Esophagus squamous epithelium (tissue), 5 donors: Measurements from ENCODE around the gene EBPL. TPM values are rescaled to one million over a fixed set of nuclear protein-coding genes. Genes with fewer than 3 reads are reported as not detected.

Experiments
- DNase-seq: peaks from one replicate; lab custom pipeline; 2025; lab: John Stamatoyannopoulos, UW
- H3K27ac ChIP-seq, 4 donors: fragments of 200-600 bp; sonication (generic); one replicate each; pipeline ENCODE4 v1.5.1; 2016 to 2019; ENCODE audit warnings: mild to moderate bottlenecking in 1 of 4
- H3K27me3 ChIP-seq, 4 donors: fragments of 200-600 bp; sonication (generic); 1 replicate in 3 of 4; 2 replicates in 1 of 4; pipeline versions ENCODE4 v1.5.1 to v1.6.0; 2017 to 2021; ENCODE audit warnings: antibody characterized with exemption in 1 of 4
- H3K36me3 ChIP-seq, 3 donors: fragments of 200-600 bp; sonication (generic); one replicate each; pipeline ENCODE4 v1.5.1; 2016 to 2019
- H3K4me1 ChIP-seq, 3 donors: fragments of 200-600 bp; sonication (generic); one replicate each; pipeline ENCODE4 v1.5.1; 2017 to 2019
- H3K4me3 ChIP-seq, 4 donors: fragments of 200-600 bp; sonication (generic); 1 replicate in 3 of 4; 2 replicates in 1 of 4; pipeline ENCODE4 v1.5.1; 2016 to 2019; ENCODE audit warnings: mild to moderate bottlenecking in 2 of 4, moderate library complexity in 1 of 4
- H3K9me3 ChIP-seq, 3 donors: fragments of 200-600 bp; sonication (generic); one replicate each; pipeline ENCODE4 v1.5.1; 2016 to 2019
- POLR2A ChIP-seq, 4 donors: fragments of 450-650 bp; IDR thresholded peaks; one replicate each; pipeline ENCODE4 v1.6.1; 2017; ENCODE audit warnings: antibody characterized with exemption in 4 of 4, mild to moderate bottlenecking in 4 of 4, moderate library complexity in 3 of 4
- WGBS, 2 donors: methylation state at CpG; one replicate each; pipeline ENCODE4 v1.1.5; 2018; 5-methylcytosine and 5-hydroxymethylcytosine counted together
- intact Hi-C: fragments of 100-400 bp; cut with DNase I; formaldehyde crosslinking; loops from one replicate; pipeline ENCODE4 v1.15.0; 2022
- total RNA-seq, 4 donors: library from RNA; depleted of rRNA; stranded (reverse); fragments of >200 nt; gene quantifications; one replicate each; pipeline ENCODE4 v1.1.0, GENCODE V29; 2016
- TF ChIP-seq, protein P1 (sequence below), 6 experiments: fragments of 450-650 bp in 4 of 6; fragments of 200-600 bp in 2 of 6; sonication (generic) in 2 of 6; IDR thresholded peaks; one replicate each; pipeline ENCODE4 v1.5.1; 2016 to 2019; ENCODE audit warnings: antibody characterized with exemption in 6 of 6, mild to moderate bottlenecking in 4 of 6, moderate library complexity in 4 of 6
- donor health status: DM: yes; HTN: yes; CAD: no.

EBPL gene
- total RNA-seq, 4 donors from 2014 or later = 117 to 146 (median 127) TPM

DNA sequence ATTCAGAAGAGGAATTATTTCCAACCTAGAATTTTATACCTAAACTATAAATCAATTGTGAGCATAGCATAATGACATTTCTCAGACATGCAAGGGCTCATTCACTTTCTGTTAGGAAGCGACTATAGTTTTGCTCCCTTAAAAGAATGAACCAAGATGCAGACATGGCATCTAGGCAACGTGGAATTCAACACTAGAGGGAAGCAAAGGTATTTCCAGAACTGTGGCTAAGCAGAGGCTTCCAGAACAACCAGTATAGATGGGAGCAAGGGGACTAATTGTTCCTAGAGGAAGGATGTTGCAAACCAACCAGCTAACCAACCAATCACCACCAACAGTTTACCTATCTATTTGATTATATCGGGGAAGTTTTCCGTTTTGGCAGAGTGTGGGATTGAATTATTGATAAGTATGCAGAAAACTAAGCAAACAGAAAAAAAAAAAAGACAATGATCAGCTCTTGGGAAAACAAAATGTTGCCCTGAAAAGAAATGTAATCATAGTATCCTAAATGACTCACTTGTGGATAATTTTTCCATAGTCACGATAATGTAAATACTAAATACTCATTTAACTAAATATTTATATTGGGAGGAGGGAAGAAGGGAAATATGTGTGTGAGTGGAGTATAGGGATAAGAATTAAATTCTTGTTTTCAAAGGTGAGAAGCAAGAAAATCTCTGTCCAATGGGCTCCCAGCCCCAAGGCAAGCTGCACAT lies 41.9 kb downstream of the EBPL start:
- no peak for DNase-seq
- Histone ChIP-seq H3K4me1 (peaks cover 0 to 9% (median 0%) of the 10 kb centered on the region in 3 donors), H3K27ac (no peak overlapping the region), H3K27me3 (no peaks in the 10 kb centered on the region), H3K4me3 (no peak overlapping the region), H3K9me3 (no peaks in the 10 kb centered on the region), H3K36me3 (no peaks in the 10 kb centered on the region)
- intact Hi-C loops = no loop called here
- TF ChIP-seq, protein P1, sequence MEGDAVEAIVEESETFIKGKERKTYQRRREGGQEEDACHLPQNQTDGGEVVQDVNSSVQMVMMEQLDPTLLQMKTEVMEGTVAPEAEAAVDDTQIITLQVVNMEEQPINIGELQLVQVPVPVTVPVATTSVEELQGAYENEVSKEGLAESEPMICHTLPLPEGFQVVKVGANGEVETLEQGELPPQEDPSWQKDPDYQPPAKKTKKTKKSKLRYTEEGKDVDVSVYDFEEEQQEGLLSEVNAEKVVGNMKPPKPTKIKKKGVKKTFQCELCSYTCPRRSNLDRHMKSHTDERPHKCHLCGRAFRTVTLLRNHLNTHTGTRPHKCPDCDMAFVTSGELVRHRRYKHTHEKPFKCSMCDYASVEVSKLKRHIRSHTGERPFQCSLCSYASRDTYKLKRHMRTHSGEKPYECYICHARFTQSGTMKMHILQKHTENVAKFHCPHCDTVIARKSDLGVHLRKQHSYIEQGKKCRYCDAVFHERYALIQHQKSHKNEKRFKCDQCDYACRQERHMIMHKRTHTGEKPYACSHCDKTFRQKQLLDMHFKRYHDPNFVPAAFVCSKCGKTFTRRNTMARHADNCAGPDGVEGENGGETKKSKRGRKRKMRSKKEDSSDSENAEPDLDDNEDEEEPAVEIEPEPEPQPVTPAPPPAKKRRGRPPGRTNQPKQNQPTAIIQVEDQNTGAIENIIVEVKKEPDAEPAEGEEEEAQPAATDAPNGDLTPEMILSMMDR (IDR thresholded peaks at IDR 0.05) = peak in 4 of 6 experiments; percentile 8 to 46 (median 24)
- no peak for TF ChIP-seq POLR2A (IDR thresholded peaks at IDR 0.05)
- WGBS, 2 donors = 48 to 50% methylated on average over 5 of the region's 5 CpGs

DNA sequence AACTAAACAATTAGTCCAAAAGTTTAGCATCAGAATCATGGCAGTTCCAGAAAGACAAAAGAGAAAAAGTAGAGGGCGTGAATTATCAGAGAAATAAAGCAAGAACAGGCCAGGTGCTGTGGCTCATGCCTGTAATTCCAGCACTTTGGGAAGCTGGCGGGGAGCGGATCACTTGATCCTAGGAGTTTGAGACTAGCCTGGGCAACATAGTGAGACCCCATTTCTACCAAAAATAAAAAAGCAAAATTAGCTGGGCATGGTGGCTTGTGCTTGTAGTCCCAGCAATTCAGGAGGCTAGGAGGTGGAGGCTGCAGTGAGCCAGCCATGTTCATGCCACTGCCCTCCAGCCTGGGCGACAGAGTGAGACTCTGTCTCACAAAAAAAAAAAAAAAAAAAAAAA lies 44.6 kb downstream of the EBPL start:
- no peak for DNase-seq
- Histone ChIP-seq H3K27me3 (no peaks in the 10 kb centered on the region), H3K36me3 (no peaks in the 10 kb centered on the region), H3K4me1 (peaks cover 0 to 11% (median 8%) of the 10 kb centered on the region in 3 donors), H3K9me3 (no peaks in the 10 kb centered on the region), H3K27ac (no peak overlapping the region), H3K4me3 (no peak overlapping the region)
- TF ChIP-seq, protein P1 (IDR thresholded peaks at IDR 0.05) = no peak
- TF ChIP-seq POLR2A (IDR thresholded peaks at IDR 0.05) = no peak
- intact Hi-C loops = no loop called here
- 87 to 90% methylated on average over 4 of the region's 4 CpGs for WGBS, 2 donors

DNA sequence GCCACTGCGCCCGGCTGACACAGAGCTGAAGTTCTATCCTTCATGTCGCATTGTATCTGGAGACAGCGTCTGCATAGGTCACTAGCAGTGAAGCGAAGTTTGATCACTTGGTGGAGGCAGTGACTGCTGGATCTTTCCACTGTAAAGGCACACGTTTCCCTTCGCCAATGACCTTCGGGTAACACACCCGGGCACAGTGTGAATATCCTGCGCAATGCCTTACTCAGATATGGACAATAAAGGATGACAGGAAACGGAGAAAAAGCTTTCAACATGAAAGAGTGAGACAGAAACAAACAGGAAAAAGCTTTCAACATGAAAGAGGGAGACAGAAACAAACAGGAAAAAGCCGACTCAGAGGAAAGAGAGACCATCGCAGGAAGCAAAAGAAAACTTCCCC lies 45.8 kb downstream of the EBPL start:
- Histone ChIP-seq H3K4me3 (no peak overlapping the region), H3K9me3 (no peaks in the 10 kb centered on the region), H3K27ac (no peak overlapping the region), H3K27me3 (no peaks in the 10 kb centered on the region), H3K36me3 (no peaks in the 10 kb centered on the region), H3K4me1 (peaks cover 0 to 24% (median 16%) of the 10 kb centered on the region in 3 donors)
- DNase-seq = no peak
- 71 to 78% methylated on average over 11 to 13 of the region's 13 CpGs for WGBS, 2 donors
- TF ChIP-seq, protein P1 (IDR thresholded peaks at IDR 0.05) = no peak
- no peak for TF ChIP-seq POLR2A (IDR thresholded peaks at IDR 0.05)
- intact Hi-C loops = no loop called here

DNA sequence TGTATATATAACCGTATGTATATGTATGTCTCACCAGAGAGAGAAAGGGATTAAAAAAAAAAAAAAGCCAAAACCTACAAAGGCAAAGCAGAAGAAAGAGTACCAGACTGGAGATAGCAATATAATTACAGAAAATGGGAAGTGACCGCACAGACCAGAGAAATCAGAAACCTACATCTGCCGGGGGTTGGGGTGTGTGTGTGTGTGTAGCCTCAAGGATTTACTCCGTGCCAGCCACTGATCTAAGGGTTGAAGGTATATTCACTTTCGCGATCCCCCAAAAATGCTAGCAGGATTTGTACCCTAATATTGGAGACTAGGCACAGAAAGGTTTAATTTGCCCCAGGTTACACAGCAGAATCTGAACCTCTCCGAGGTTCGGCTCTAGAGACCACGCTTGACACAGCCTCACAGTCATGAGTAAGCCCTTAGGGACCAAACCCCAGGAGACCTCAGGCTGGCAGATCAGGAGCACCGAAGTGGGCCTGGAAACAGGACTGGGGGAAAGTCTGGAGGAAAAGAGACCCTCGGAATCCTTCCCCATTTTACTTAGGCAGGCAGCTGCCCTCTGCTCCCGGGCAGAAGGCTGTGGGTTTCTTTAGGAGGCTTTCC lies 48.1 kb downstream of the EBPL start:
- 61 to 74% methylated on average over 11 of the region's 12 CpGs for WGBS, 2 donors
- Histone ChIP-seq H3K4me3 (no peak overlapping the region), H3K36me3 (no peaks in the 10 kb centered on the region), H3K27me3 (no peaks in the 10 kb centered on the region), H3K9me3 (no peaks in the 10 kb centered on the region), H3K4me1 (peaks cover 0 to 47% (median 16%) of the 10 kb centered on the region in 3 donors), H3K27ac (peak overlapping the region in 2 of 4 donors; percentile 17 to 79)
- intact Hi-C loops = no loop called here
- TF ChIP-seq POLR2A (IDR thresholded peaks at IDR 0.05) = no peak
- TF ChIP-seq, protein P1 (IDR thresholded peaks at IDR 0.05) = no peak
- DNase-seq = no peak

DNA sequence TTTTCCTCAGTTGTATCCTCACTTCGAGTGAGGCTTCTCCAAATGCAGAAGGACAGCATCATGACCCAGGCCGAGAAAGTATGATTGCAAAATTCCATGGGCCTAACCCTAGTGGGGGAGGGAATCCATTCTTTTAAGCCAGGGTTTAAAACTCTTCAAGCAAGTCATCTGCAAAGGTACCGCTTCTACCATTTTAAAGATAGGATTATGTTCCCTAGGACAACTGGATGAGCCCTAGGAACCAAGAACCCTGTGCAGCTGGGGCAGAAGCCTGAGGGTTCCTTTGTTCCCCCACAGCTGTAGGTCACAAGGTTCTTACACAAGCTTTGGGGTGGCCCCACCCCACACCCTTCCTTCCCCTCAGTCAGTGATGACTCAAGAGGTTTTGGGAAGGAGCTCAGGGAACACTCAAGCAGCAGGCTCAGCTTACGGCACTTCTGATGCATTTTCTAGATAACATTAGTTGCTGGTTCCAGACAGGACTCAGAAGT lies 49.4 kb downstream of the EBPL start:
- no peaks in the 10 kb centered on the region for H3K27me3 ChIP-seq
- peaks cover 0 to 53% (median 16%) of the 10 kb centered on the region in 3 donors for H3K4me1 ChIP-seq
- WGBS, 2 donors = 43 to 71% methylated on average over 4 of the region's 4 CpGs
- TF ChIP-seq POLR2A (IDR thresholded peaks at IDR 0.05) = peak in 1 of 4 donors; percentile 51
- TF ChIP-seq, protein P1 (IDR thresholded peaks at IDR 0.05) = no peak
- peak; percentile 14 for DNase-seq
- no peaks in the 10 kb centered on the region for H3K9me3 ChIP-seq
- intact Hi-C loops = no loop called here
- peak overlapping the region; percentile 59 to 79 (median 76) for H3K27ac ChIP-seq
- no peaks in the 10 kb centered on the region for H3K36me3 ChIP-seq
- peak overlapping the region in 2 of 4 donors; percentile 5 to 36 for H3K4me3 ChIP-seq
